ENCODE results near the gene GBX2.

DNA sequence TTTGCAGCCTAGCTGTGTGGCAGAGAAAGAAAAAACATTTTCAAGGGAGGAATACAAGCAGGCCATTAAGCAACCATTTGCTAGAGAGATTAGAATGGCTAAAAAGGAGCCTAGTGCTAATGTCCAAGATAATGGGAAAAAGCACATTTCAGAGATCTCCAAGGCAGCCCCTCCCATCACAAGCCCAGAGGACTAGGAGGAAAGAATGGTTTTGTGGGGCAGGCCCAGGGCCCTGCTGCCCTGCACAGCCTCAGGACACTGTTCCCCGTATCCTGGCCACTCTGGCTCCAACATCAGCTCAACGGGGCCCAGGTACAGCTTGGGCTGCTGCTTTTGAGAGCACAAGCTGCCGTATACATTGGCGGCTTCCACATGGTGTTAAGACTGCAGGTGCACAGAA lies 16.5 kb upstream of the GBX2 start:
- TF ChIP-seq, protein P1, sequence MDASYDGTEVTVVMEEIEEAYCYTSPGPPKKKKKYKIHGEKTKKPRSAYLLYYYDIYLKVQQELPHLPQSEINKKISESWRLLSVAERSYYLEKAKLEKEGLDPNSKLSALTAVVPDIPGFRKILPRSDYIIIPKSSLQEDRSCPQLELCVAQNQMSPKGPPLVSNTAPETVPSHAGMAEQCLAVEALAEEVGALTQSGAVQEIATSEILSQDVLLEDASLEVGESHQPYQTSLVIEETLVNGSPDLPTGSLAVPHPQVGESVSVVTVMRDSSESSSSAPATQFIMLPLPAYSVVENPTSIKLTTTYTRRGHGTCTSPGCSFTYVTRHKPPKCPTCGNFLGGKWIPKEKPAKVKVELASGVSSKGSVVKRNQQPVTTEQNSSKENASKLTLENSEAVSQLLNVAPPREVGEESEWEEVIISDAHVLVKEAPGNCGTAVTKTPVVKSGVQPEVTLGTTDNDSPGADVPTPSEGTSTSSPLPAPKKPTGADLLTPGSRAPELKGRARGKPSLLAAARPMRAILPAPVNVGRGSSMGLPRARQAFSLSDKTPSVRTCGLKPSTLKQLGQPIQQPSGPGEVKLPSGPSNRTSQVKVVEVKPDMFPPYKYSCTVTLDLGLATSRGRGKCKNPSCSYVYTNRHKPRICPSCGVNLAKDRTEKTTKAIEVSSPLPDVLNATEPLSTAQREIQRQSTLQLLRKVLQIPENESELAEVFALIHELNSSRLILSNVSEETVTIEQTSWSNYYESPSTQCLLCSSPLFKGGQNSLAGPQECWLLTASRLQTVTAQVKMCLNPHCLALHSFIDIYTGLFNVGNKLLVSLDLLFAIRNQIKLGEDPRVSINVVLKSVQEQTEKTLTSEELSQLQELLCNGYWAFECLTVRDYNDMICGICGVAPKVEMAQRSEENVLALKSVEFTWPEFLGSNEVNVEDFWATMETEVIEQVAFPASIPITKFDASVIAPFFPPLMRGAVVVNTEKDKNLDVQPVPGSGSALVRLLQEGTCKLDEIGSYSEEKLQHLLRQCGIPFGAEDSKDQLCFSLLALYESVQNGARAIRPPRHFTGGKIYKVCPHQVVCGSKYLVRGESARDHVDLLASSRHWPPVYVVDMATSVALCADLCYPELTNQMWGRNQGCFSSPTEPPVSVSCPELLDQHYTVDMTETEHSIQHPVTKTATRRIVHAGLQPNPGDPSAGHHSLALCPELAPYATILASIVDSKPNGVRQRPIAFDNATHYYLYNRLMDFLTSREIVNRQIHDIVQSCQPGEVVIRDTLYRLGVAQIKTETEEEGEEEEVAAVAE (CRISPR knock-in tag; IDR thresholded peaks at IDR 0.05; ENCODE audit: borderline replicate concordance), result no peak
- TF ChIP-seq, protein P2, sequence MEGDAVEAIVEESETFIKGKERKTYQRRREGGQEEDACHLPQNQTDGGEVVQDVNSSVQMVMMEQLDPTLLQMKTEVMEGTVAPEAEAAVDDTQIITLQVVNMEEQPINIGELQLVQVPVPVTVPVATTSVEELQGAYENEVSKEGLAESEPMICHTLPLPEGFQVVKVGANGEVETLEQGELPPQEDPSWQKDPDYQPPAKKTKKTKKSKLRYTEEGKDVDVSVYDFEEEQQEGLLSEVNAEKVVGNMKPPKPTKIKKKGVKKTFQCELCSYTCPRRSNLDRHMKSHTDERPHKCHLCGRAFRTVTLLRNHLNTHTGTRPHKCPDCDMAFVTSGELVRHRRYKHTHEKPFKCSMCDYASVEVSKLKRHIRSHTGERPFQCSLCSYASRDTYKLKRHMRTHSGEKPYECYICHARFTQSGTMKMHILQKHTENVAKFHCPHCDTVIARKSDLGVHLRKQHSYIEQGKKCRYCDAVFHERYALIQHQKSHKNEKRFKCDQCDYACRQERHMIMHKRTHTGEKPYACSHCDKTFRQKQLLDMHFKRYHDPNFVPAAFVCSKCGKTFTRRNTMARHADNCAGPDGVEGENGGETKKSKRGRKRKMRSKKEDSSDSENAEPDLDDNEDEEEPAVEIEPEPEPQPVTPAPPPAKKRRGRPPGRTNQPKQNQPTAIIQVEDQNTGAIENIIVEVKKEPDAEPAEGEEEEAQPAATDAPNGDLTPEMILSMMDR (CRISPR knock-in tag; IDR thresholded peaks at IDR 0.05), result no peak
